Epithelial cell of esophagus (primary cell): Measurements from ENCODE around the gene GSTM4.
A peak's percentile ranks its signal among the peaks of the same experiment; 100 is the strongest.

Experiments
- DNase-seq: peaks from one replicate; pipeline ENCODE4 v3.0.0; 2010; ENCODE audit warnings: low read depth
- H3K4me3 ChIP-seq: 2 replicates; pipeline ENCODE4 v1.5.1; 2011; ENCODE audit warnings: mild to moderate bottlenecking, low read length, control low read depth
- TF ChIP-seq, protein P1 (sequence below): IDR thresholded peaks from 2 replicates; pipeline ENCODE4 v1.5.1; 2011; ENCODE audit warnings: low read depth, mild to moderate bottlenecking, low read length, control low read depth, inconsistent platforms; ENCODE audit not compliant: insufficient read depth; ENCODE audit errors: missing control alignments

Gene GSTM4

DNA sequence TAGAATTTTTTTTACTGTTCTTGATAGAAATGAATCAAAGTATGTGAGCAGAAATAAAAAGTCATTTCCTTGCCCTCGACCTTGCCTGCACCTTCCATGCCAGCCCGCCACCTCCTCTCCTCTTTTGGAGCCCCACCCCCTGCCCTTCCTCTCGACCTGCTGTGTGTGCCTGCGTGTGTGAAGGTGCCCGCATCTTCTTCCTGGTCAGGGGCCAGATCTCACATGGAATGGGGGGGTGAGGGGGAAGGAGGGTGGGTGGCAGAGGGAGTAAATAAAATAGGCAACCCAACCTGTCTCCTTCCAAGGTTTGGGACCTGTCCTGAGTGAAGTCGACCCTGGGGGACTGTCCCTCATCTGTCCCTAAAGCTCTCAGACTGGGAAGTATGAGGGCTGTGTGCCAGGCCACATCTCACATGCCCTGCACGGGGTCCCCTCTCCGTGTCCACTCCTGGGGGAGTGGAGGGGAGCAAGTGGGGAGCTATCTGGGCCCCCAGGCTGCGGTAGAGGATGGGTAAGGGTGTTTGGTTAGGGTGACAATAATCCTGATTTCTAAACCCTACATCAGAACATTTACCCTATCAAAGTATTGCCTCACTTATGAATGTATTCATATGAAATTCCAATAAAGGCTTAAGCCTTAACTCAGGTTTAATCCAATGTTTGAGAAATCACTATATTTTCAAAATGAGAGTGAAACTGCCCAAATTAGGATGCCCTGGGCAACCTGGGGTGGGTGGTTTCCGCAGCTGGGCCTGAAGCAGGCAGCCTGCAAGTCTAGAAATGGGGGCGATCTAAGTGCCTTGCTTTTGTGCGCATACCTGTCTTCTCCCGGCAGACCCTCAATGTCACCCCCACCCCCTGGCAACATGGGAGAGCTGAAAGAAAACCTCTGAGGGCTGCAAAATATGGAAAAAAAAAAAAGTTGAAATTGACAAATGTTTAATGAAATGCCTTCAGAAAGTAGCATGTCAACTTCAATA, 20.8 kb upstream of the GSTM4 start:
- TF ChIP-seq, protein P1, sequence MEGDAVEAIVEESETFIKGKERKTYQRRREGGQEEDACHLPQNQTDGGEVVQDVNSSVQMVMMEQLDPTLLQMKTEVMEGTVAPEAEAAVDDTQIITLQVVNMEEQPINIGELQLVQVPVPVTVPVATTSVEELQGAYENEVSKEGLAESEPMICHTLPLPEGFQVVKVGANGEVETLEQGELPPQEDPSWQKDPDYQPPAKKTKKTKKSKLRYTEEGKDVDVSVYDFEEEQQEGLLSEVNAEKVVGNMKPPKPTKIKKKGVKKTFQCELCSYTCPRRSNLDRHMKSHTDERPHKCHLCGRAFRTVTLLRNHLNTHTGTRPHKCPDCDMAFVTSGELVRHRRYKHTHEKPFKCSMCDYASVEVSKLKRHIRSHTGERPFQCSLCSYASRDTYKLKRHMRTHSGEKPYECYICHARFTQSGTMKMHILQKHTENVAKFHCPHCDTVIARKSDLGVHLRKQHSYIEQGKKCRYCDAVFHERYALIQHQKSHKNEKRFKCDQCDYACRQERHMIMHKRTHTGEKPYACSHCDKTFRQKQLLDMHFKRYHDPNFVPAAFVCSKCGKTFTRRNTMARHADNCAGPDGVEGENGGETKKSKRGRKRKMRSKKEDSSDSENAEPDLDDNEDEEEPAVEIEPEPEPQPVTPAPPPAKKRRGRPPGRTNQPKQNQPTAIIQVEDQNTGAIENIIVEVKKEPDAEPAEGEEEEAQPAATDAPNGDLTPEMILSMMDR: no peak
- no peak for DNase-seq
- H3K4me3 ChIP-seq: no peak overlapping the region

- DNase-seq: no peak
- H3K4me3 ChIP-seq: no peak overlapping the region
- TF ChIP-seq, protein P1: no peak
Measured at GRCh38 chr1:109635862-109636200, 20.1 kb upstream of the GSTM4 start.

- no peak overlapping the region for H3K4me3 ChIP-seq
- TF ChIP-seq, protein P1: no peak
- peak; percentile 53 for DNase-seq
Measured at GRCh38 chr1:109636201-109636952, 19.5 kb upstream of the GSTM4 start.

GRCh38 chr1:109637446-109637845, 18.5 kb upstream of the GSTM4 start:
- TF ChIP-seq, protein P1: no peak
- no peak for DNase-seq
- no peak overlapping the region for H3K4me3 ChIP-seq

DNA sequence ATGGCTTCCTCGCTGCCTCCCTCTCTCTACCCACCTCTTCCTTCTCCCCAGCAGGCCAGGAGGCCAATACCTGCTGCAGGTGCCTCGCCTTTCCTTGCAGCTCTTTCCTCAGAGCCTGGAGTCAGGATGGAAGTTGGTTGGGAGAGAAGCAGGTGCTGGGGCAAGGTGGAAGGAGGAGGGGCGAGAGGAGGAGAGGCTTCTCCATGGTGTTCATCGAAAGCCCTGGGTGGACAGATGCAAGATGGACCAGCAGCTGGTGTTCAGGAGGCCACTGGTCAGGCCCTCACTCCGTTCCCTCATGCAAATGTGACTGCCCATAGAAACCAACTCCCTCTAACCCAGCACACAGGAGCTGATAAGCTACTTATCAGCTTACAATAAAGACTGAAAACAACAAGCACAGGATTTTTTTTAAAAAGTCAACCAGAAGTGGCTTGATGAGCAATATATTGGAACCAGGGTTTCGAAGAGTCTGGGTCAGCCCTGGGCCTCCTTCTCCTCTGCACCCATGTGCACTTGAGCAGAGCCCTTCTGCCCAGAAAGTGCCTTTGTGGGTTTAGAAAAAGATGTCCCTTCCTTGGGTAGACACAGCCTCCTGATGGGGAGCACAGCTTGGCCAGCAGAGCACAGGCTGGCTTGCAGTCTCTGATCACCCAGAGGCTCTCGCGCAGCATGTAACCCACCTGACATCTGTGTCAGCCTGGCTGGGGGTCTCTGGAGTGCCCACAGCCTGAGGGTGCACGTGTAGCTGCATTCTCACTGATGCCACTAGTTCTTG, 16.6 kb upstream of the GSTM4 start:
- no peak for DNase-seq
- TF ChIP-seq, protein P1: no peak
- H3K4me3 ChIP-seq: no peak overlapping the region

DNA sequence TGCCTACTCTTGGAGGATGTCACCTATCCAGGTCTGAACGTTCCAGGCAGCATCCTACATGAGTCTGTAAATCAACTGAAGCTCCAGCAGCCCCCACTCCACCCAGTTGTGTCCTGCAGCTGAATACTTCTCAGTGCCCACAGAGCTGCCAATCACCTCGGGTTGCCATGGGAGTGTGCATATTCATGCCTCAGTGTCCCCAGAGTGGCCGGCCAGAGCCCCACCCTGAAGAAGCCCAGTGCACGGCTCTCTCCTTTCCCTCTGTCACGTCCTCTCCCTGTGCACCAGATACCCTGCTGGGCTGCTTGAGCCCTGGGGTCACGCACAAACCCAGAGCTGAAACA, 16.1 kb upstream of the GSTM4 start:
- H3K4me3 ChIP-seq: no peak overlapping the region
- DNase-seq: no peak
- TF ChIP-seq, protein P1: no peak
